Neuronal stem cell (in vitro differentiated cells): ENCODE measurements around the gene SYTL1.

ENCODE experiments used
- DNase-seq: peaks from one replicate; pipeline ENCODE4 v3.0.0-alpha.2; 2013; ENCODE audit warnings: low spot score
- H2AFZ ChIP-seq: one replicate; pipeline ENCODE4 v1.6.1; 2013; ENCODE audit warnings: mild to moderate bottlenecking, low read length, inconsistent platforms
- H2AK5ac ChIP-seq: 2 replicates; pipeline ENCODE4 v1.6.1; 2013; ENCODE audit warnings: low read depth, mild to moderate bottlenecking, inconsistent platforms, low read length, moderate library complexity, mixed read lengths
- H2BK120ac ChIP-seq: 2 replicates; pipeline ENCODE4 v1.6.1; 2013; ENCODE audit warnings: low read depth, mild to moderate bottlenecking, inconsistent platforms, low read length, moderate library complexity, mixed read lengths
- H2BK12ac ChIP-seq: one replicate; pipeline ENCODE4 v1.6.1; 2013; ENCODE audit warnings: low read length, inconsistent platforms
- H2BK15ac ChIP-seq: 2 replicates; pipeline ENCODE4 v1.6.1; 2013; ENCODE audit warnings: mild to moderate bottlenecking, low read length, inconsistent platforms, mixed read lengths
- H2BK5ac ChIP-seq: one replicate; pipeline ENCODE4 v1.6.1; 2013; ENCODE audit warnings: inconsistent platforms, mild to moderate bottlenecking, low read length, moderate library complexity
- H3K14ac ChIP-seq: one replicate; pipeline ENCODE4 v1.6.1; 2013; ENCODE audit warnings: low read length, inconsistent platforms
- H3K18ac ChIP-seq: 2 replicates; pipeline ENCODE4 v1.6.1; 2013; ENCODE audit warnings: low read length, inconsistent platforms
- H3K23ac ChIP-seq: 2 replicates; pipeline ENCODE4 v1.6.1; 2013; ENCODE audit warnings: low read depth, mild to moderate bottlenecking, mixed read lengths, low read length, inconsistent platforms; ENCODE audit not compliant: poor library complexity
- H3K27ac ChIP-seq: replicated peaks from 3 replicates; pipeline ENCODE4 v1.5.1; 2013; ENCODE audit warnings: low read length, inconsistent platforms
- H3K27me3 ChIP-seq, 3 experiments: 2 replicates each; pipeline ENCODE4 v1.6.1; 2013; ENCODE audit warnings: low read length in 3 of 3, mild to moderate bottlenecking in 2 of 3, inconsistent platforms in 1 of 3, low read depth in 1 of 3, mixed read lengths in 1 of 3, moderate library complexity in 1 of 3; ENCODE audit not compliant: control insufficient read depth in 3 of 3, insufficient read depth in 3 of 3
- H3K36me3 ChIP-seq, 2 donors: replicated peaks in 1 of 2; 2 replicates each; pipeline ENCODE4 v1.6.1; 2013; ENCODE audit warnings: low read length in 2 of 2; ENCODE audit not compliant: control insufficient read depth in 2 of 2, insufficient read depth in 2 of 2
- H3K4ac ChIP-seq: 2 replicates; pipeline ENCODE4 v1.6.1; 2013; ENCODE audit warnings: inconsistent platforms, mild to moderate bottlenecking, low read length, moderate library complexity
- H3K4me1 ChIP-seq, 2 donors: 1 replicate in 1 of 2; 2 replicates in 1 of 2; pipeline ENCODE4 v1.6.1; 2013; ENCODE audit warnings: low read length in 2 of 2, low read depth in 1 of 2; ENCODE audit not compliant: control insufficient read depth in 2 of 2, insufficient read depth in 1 of 2
- H3K4me2 ChIP-seq: one replicate; pipeline ENCODE4 v1.6.1; 2013; ENCODE audit warnings: mild to moderate bottlenecking, low read length, inconsistent platforms; ENCODE audit not compliant: insufficient read depth, poor library complexity, severe bottlenecking
- H3K4me3 ChIP-seq, 2 donors: 2 replicates each; pipeline ENCODE4 v1.5.1; 2013; ENCODE audit warnings: low read length in 2 of 2, mild to moderate bottlenecking in 2 of 2, inconsistent platforms in 1 of 2, moderate library complexity in 1 of 2
- H3K79me1 ChIP-seq: one replicate; pipeline ENCODE4 v1.6.1; 2013; ENCODE audit warnings: low read depth, mild to moderate bottlenecking, inconsistent platforms, low read length, moderate library complexity
- H3K9ac ChIP-seq: one replicate; pipeline ENCODE4 v1.6.1; 2013; ENCODE audit warnings: mild to moderate bottlenecking, low read depth, low read length, inconsistent platforms; ENCODE audit not compliant: poor library complexity
- H3K9me3 ChIP-seq, 2 donors: replicated peaks in 1 of 2; 2 replicates each; pipeline versions ENCODE3 to v1.6.1; 2013; ENCODE audit warnings: low read length in 2 of 2, mild to moderate bottlenecking in 2 of 2, inconsistent platforms in 1 of 2, low read depth in 1 of 2, mixed read lengths in 1 of 2, moderate library complexity in 1 of 2; ENCODE audit not compliant: control insufficient read depth in 2 of 2, insufficient read depth in 1 of 2
- H4K8ac ChIP-seq: one replicate; pipeline ENCODE4 v1.6.1; 2013; ENCODE audit warnings: low read depth, mild to moderate bottlenecking, inconsistent platforms, low read length, moderate library complexity
- H4K91ac ChIP-seq: one replicate; pipeline ENCODE4 v1.6.1; 2013; ENCODE audit warnings: low read length, low read depth, mild to moderate bottlenecking, inconsistent platforms; ENCODE audit not compliant: poor library complexity
- WGBS, 2 donors: extraction: QIAGEN DNeasy Blood & Tissue Kit; methylation state at CpG; one replicate each; pipeline ENCODE4 v1.1.7; 2013; ENCODE audit warnings: missing lambda C conversion rate in 2 of 2, mixed read lengths in 1 of 2; ENCODE audit not compliant: insufficient read length in 2 of 2, insufficient replicate concordance in 1 of 2; ENCODE audit errors: extremely low coverage in 2 of 2; 5-methylcytosine and 5-hydroxymethylcytosine counted together

The SYTL1 gene

GRCh38 chr1:27349784-27350662, 8.2 kb downstream of the SYTL1 start:
- Histone ChIP-seq H3K4me1 (peaks cover 12 to 19% of the 10 kb centered on the region in 2 donors), H3K9ac (peak overlapping the region; percentile 85), H4K91ac (peak overlapping the region; percentile 78), H3K4me2 (peak overlapping the region; percentile 75), H3K14ac (no peak overlapping the region), H3K9me3 (peaks cover 0 to 4% of the 10 kb centered on the region in 2 donors), H2AFZ (peak overlapping the region; percentile 91), H2AK5ac (peak overlapping the region; percentile 93), H2BK5ac (peak overlapping the region; percentile 42), H3K23ac (peak overlapping the region; percentile 3), H3K4ac (no peak overlapping the region), H2BK120ac (peak overlapping the region; percentile 88), H3K27me3 (peaks cover 0 to 14% (median 5%) of the 10 kb centered on the region in 3 experiments), H4K8ac (peak overlapping the region; percentile 88), H2BK12ac (peak overlapping the region; percentile 46), H2BK15ac (peak overlapping the region; percentile 42), H3K36me3 (peaks cover 2 to 6% of the 10 kb centered on the region in 2 donors), H3K79me1 (peaks cover 1% of the 10 kb centered on the region), H3K4me3 (peak overlapping the region; percentile 24 to 78), H3K27ac (no peak overlapping the region), H3K18ac (peak overlapping the region; percentile 89)
- DNase-seq: peak; percentile 60
- no CpG with 5 or more reads among the region's 84 CpGs for WGBS, 2 donors

DNA sequence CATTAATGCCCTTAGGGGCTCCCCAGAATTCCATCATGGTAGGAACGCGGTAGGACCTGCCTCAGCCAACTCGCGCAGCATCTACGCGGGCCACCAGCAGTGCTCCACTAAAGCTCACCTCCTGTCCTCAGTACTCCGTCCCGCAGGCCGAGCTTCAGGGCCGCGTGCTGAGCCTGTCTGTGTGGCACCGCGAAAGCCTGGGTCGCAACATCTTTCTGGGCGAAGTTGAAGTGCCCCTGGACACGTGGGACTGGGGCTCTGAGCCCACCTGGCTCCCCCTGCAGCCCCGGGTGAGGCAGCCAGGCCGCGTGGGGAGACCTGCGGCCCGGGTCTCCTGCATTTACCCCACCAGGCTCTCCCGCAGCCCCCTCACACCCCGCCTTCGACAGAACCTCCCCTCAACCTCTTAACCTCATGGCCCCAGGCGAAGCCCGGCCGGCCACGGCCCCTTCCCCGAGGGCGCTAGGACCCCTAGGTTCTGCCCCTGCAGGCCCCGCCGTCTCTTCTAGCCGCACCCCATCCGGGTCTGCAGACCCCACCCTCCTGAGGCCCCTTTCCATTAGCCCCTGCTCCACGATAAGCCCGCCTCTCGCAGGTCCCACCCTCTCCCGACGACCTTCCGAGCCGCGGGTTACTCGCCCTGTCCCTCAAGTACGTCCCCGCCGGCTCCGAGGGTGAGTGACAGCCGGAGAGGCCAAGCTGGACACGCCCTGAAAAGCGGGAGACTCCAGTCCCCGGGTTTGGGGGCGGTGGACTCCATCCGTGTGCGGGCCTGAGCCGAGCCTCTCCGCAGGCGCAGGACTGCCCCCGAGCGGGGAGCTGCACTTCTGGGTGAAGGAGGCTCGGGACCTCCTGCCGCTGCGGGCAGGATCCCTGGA, 9.1 kb downstream of the SYTL1 start:
- H3K4me1 ChIP-seq: peaks cover 12 to 19% of the 10 kb centered on the region in 2 donors
- H3K36me3 ChIP-seq: peaks cover 2 to 15% of the 10 kb centered on the region in 2 donors
- H4K8ac ChIP-seq: peak overlapping the region; percentile 74
- H2AK5ac ChIP-seq: peak overlapping the region; percentile 93
- H3K9ac ChIP-seq: peak overlapping the region; percentile 50
- peak overlapping the region; percentile 41 for H4K91ac ChIP-seq
- H3K23ac ChIP-seq: peak overlapping the region; percentile 62
- H3K27me3 ChIP-seq: peaks cover 0 to 14% (median 5%) of the 10 kb centered on the region in 3 experiments
- H2AFZ ChIP-seq: peak overlapping the region; percentile 82
- peak overlapping the region; percentile 75 for H3K4me2 ChIP-seq
- peak; percentile 92 for DNase-seq
- peak overlapping the region; percentile 51 for H3K27ac ChIP-seq
- H2BK12ac ChIP-seq: no peak overlapping the region
- peak overlapping the region; percentile 25 for H3K14ac ChIP-seq
- H3K4me3 ChIP-seq: peak overlapping the region; percentile 33 to 74
- H2BK15ac ChIP-seq: peak overlapping the region; percentile 42
- H2BK120ac ChIP-seq: peak overlapping the region; percentile 88
- WGBS, 2 donors: no CpG with 5 or more reads among the region's 62 CpGs
- no peak overlapping the region for H3K4ac ChIP-seq
- peak overlapping the region; percentile 42 for H2BK5ac ChIP-seq
- H3K9me3 ChIP-seq: peaks cover 0 to 4% of the 10 kb centered on the region in 2 donors
- peak overlapping the region; percentile 92 for H3K18ac ChIP-seq
- peaks cover 1% of the 10 kb centered on the region for H3K79me1 ChIP-seq

GRCh38 chr1:27351541-27352107, 9.8 kb downstream of the SYTL1 start:
- no peak overlapping the region for H4K8ac ChIP-seq
- no peak overlapping the region for H2BK5ac ChIP-seq
- peaks cover 12 to 19% of the 10 kb centered on the region in 2 donors for H3K4me1 ChIP-seq
- H2BK120ac ChIP-seq: no peak overlapping the region
- H4K91ac ChIP-seq: no peak overlapping the region
- peak overlapping the region; percentile 24 for H3K9ac ChIP-seq
- no peak overlapping the region for H2AK5ac ChIP-seq
- peak overlapping the region; percentile 92 for H3K18ac ChIP-seq
- H3K23ac ChIP-seq: peak overlapping the region; percentile 62
- no peak overlapping the region for H2BK12ac ChIP-seq
- peaks cover 4 to 21% of the 10 kb centered on the region in 2 donors for H3K36me3 ChIP-seq
- peaks cover 0 to 14% (median 5%) of the 10 kb centered on the region in 3 experiments for H3K27me3 ChIP-seq
- no peak overlapping the region for H3K4ac ChIP-seq
- no peak overlapping the region for H3K14ac ChIP-seq
- no peak overlapping the region for H2BK15ac ChIP-seq
- H3K4me3 ChIP-seq: peak overlapping the region; percentile 7 to 48
- H3K79me1 ChIP-seq: peaks cover 1% of the 10 kb centered on the region
- H2AFZ ChIP-seq: peak overlapping the region; percentile 82
- H3K4me2 ChIP-seq: peak overlapping the region; percentile 75
- H3K27ac ChIP-seq: peak overlapping the region; percentile 51
- no peak for DNase-seq
- peaks cover 0 to 4% of the 10 kb centered on the region in 2 donors for H3K9me3 ChIP-seq
- no CpG with 5 or more reads among the region's 8 CpGs for WGBS, 2 donors
